ENCODE data around the gene MPC2.

DNA sequence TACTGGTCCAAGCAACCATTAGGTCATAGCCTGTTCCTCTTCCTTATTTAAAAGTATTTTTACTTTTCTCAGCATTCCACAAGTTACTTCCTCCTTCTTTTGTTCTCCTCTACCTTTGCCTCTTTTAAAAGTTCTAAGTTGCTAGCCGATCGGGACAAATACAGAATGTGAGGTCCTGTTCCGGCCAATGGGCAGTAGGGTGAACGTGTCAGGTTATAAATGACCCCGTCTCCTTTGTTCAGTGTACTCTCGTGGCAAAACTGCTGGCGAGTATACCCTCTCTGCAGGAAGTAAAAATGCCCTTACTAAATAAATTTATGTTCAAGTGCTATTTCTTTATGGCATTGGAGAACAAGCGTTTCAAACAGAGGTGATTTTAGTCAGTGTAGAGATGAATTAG lies 25.5 kb downstream of the MPC2 start:
- no peak for TF ChIP-seq POLR2A (IDR thresholded peaks at IDR 0.05)
- TF ChIP-seq, protein P1, sequence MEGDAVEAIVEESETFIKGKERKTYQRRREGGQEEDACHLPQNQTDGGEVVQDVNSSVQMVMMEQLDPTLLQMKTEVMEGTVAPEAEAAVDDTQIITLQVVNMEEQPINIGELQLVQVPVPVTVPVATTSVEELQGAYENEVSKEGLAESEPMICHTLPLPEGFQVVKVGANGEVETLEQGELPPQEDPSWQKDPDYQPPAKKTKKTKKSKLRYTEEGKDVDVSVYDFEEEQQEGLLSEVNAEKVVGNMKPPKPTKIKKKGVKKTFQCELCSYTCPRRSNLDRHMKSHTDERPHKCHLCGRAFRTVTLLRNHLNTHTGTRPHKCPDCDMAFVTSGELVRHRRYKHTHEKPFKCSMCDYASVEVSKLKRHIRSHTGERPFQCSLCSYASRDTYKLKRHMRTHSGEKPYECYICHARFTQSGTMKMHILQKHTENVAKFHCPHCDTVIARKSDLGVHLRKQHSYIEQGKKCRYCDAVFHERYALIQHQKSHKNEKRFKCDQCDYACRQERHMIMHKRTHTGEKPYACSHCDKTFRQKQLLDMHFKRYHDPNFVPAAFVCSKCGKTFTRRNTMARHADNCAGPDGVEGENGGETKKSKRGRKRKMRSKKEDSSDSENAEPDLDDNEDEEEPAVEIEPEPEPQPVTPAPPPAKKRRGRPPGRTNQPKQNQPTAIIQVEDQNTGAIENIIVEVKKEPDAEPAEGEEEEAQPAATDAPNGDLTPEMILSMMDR (IDR thresholded peaks at IDR 0.05) = no peak
